ENCODE measurements around the gene FUT3.

- TF ChIP-seq RAD21 (IDR thresholded peaks at IDR 0.05; ENCODE audit: low read depth) = no peak
- no peak for TF ChIP-seq YY1 (IDR thresholded peaks at IDR 0.05; ENCODE audit: extremely low read depth, insufficient replicate concordance, low read depth, low read length)
- no peak for TF ChIP-seq EZH2phosphoT487 (IDR thresholded peaks at IDR 0.05; ENCODE audit: borderline replicate concordance)
These were observed 11.9 kb downstream of the FUT3 start, which contains the start of gene FUT6 for GRCh38 chr19:5839065-5840017.

All from HCT116 (cell line).